ENCODE results near the gene PIK3CD. TPM values are rescaled to one million over a fixed set of nuclear protein-coding genes. Genes with fewer than 3 reads are reported as not detected.

Gene PIK3CD
- total and polyA plus RNA-seq, 10 of the 15 experiments (the other 5 are each of a cell fraction or from before 2014, with no cell fraction given): 7.0 to 101 (median 51.1) TPM

DNA sequence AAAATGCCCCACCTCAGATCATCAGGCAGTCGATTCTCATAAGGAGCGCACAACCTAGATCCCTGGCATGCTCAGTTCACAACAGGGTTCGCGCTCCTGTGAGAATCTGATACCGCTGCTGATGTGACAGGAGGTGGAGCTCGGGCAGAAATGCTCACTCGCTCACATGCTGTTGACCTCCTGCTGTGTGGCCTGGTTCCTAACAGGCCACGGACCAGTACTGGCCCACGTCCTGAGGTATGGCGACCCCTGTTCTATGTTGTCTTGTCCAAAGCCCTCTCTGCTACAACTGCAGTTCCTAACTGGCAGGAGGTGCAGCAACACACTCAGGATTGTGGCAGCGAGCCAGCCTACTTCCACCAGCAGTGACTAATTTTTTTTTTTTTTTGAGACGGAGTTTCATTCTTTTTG is 101.6 kb downstream of the PIK3CD start:
- no peak for TF ChIP-seq JUNB (IDR thresholded peaks at IDR 0.05)
- TF ChIP-seq, protein P1, sequence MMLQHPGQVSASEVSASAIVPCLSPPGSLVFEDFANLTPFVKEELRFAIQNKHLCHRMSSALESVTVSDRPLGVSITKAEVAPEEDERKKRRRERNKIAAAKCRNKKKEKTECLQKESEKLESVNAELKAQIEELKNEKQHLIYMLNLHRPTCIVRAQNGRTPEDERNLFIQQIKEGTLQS (IDR thresholded peaks at IDR 0.05; ENCODE audit: borderline replicate concordance, extremely low read depth, low read depth, low read length): no peak
- no peak for TF ChIP-seq HCFC1 (IDR thresholded peaks at IDR 0.05; ENCODE audit: low read length)
- TF ChIP-seq NR2C2 (IDR thresholded peaks at IDR 0.05; ENCODE audit: borderline replicate concordance, control insufficient read depth, insufficient read length, low read depth): no peak
- no peak for TF ChIP-seq HDAC6 (IDR thresholded peaks at IDR 0.05; ENCODE audit: unreplicated experiment)
- no peak for TF ChIP-seq CBX5 (IDR thresholded peaks at IDR 0.05; ENCODE audit: low read depth)
- TF ChIP-seq IRF4 (IDR thresholded peaks at IDR 0.05; ENCODE audit: low read depth, low read length): no peak
- TF ChIP-seq, protein P2, sequence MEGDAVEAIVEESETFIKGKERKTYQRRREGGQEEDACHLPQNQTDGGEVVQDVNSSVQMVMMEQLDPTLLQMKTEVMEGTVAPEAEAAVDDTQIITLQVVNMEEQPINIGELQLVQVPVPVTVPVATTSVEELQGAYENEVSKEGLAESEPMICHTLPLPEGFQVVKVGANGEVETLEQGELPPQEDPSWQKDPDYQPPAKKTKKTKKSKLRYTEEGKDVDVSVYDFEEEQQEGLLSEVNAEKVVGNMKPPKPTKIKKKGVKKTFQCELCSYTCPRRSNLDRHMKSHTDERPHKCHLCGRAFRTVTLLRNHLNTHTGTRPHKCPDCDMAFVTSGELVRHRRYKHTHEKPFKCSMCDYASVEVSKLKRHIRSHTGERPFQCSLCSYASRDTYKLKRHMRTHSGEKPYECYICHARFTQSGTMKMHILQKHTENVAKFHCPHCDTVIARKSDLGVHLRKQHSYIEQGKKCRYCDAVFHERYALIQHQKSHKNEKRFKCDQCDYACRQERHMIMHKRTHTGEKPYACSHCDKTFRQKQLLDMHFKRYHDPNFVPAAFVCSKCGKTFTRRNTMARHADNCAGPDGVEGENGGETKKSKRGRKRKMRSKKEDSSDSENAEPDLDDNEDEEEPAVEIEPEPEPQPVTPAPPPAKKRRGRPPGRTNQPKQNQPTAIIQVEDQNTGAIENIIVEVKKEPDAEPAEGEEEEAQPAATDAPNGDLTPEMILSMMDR (IDR thresholded peaks at IDR 0.05 in 2 of 3, conservative IDR thresholded peaks at IDR 0.05 in 1 of 3; ENCODE audit: control insufficient read depth in 2 of 3, extremely low read depth in 1 of 3, insufficient read depth in 1 of 3, low read depth in 3 of 3, low read length in 3 of 3): no peak
- ATAC-seq (no peak), FAIRE-seq (no peak), DNase-seq (ENCODE audit: low read depth, low spot score) (no peak)
- intact Hi-C loops (cut with micrococcal nuclease; ENCODE audit: unreplicated experiment): no loop called here
- SMC1A ChIA-PET (ENCODE audit: uncharacterized antibody, unreplicated experiment): no interaction called here
- CTCF ChIA-PET: no interaction called here
- POLR2A ChIA-PET: interaction anchor here (0.5 kb wide), 1 partner anchor 95 kb away, joined by 3 read pairs; no protein-coding TSS in a partner anchor
- no TSS peak for BruUV-seq (replicated peaks)
- peaks cover 7 to 18% of the 10 kb centered on the region in 2 experiments for H3K36me3 ChIP-seq (ENCODE audit: control insufficient read depth in 2 of 2, insufficient read depth in 2 of 2, low read length in 1 of 2)
- H3K4me2 ChIP-seq (ENCODE audit: control insufficient read depth, insufficient read depth): no peak overlapping the region
- H3K9ac ChIP-seq (ENCODE audit: control insufficient read depth, insufficient read depth, low read length): no peak overlapping the region
- WGBS (ENCODE audit: insufficient coverage, insufficient replicate concordance, low lambda C conversion rate, missing lambda C conversion rate): 99% methylated on average over 12 of the region's 12 CpGs
- H3K4me1 ChIP-seq (ENCODE audit: control insufficient read depth, insufficient read depth, low read length): no peaks in the 10 kb centered on the region
- in situ Hi-C loops (cut with MboI): no loop called here
- no peaks in the 10 kb centered on the region for H4K20me1 ChIP-seq (ENCODE audit: control insufficient read depth, insufficient read depth)
- H3K27me3 ChIP-seq (replicated peaks in 1 of 2; ENCODE audit: control insufficient read depth in 2 of 2, insufficient read depth in 2 of 2, low read length in 1 of 2): no peaks in the 10 kb centered on the region
- no peaks in the 10 kb centered on the region for H3K9me3 ChIP-seq (replicated peaks; ENCODE audit: control insufficient read depth, insufficient read depth, low read length)
- RAD21 ChIA-PET (ENCODE audit: unreplicated experiment): no interaction called here
- H3K4me3 ChIP-seq: no peak overlapping the region
- H3K79me2 ChIP-seq (ENCODE audit: control insufficient read depth, insufficient read depth, low read length): no peaks in the 10 kb centered on the region
- H3K27ac ChIP-seq (ENCODE audit: control insufficient read depth, insufficient read depth): no peak overlapping the region
- H2AFZ ChIP-seq (ENCODE audit: control insufficient read depth, low read depth, low read length): no peak overlapping the region
